WTC11 (cell line): ENCODE measurements around the gene CACNA2D4. TPM values are rescaled to one million over a fixed set of nuclear protein-coding genes. Genes with fewer than 3 reads are reported as not detected.

Experiments
- ATAC-seq: fragments of 200-7000 bp; cut with Tn5 transposase; 2 replicates; pipeline ENCODE4 v1.10.0; 2021; ENCODE audit warnings: mild to moderate bottlenecking, moderate library complexity
- CTCF ChIA-PET: fragments of 300-600 bp; sonication (Branson Sonifier 250); formaldehyde crosslinking; loops from one replicate; lab custom pipeline; 2021; ENCODE audit warnings: antibody characterized with exemption; lab: Charles Lee
- POLR2A ChIA-PET: fragments of 350-600 bp; sonication (Branson Sonifier 250); formaldehyde crosslinking; loops from one replicate; lab custom pipeline; 2021; ENCODE audit warnings: antibody characterized with exemption; lab: Charles Lee
- DNase-seq: peaks from one replicate; pipeline ENCODE4 v3.0.0; 2021; ENCODE audit warnings: low spot score
- H3K27ac Mint-ChIP-seq: 2 replicates; pipeline ENCODE4 v1.8.0; 2021; ENCODE audit warnings: mixed read lengths
- H3K27me3 Mint-ChIP-seq: 2 replicates; pipeline ENCODE4 v1.8.0; 2021; ENCODE audit warnings: low read depth, mild to moderate bottlenecking, moderate library complexity, mixed read lengths
- H3K36me3 Mint-ChIP-seq: 2 replicates; pipeline ENCODE4 v1.8.0; 2021; ENCODE audit warnings: mixed read lengths
- H3K4me1 Mint-ChIP-seq: 2 replicates; pipeline ENCODE4 v1.8.0; 2022; ENCODE audit warnings: mixed read lengths
- H3K4me3 Mint-ChIP-seq: 2 replicates; pipeline ENCODE4 v1.8.0; 2021; ENCODE audit warnings: mild to moderate bottlenecking, moderate library complexity, mixed read lengths
- H3K9me3 Mint-ChIP-seq: 2 replicates; pipeline ENCODE4 v1.8.0; 2021; ENCODE audit warnings: mixed read lengths
- AR ChIP-seq: fragments of 250-450 bp; sonication (Bioruptor Pico); IDR thresholded peaks from 2 replicates; pipeline ENCODE4 v1.9.0; 2021; ENCODE audit warnings: mild to moderate bottlenecking
- ATF6 ChIP-seq: sonication (generic); formaldehyde crosslinking; IDR thresholded peaks from 2 replicates; pipeline ENCODE4 v1.8.1; 2023; ENCODE audit warnings: mild to moderate bottlenecking, missing genetic modification reagents
- ELF4 ChIP-seq: sonication (generic); formaldehyde crosslinking; IDR thresholded peaks from 2 replicates; pipeline ENCODE4 v1.8.1; 2022; ENCODE audit warnings: low read depth, mild to moderate bottlenecking, moderate library complexity, missing genetic modification reagents
- FOXP4 ChIP-seq: sonication (generic); formaldehyde crosslinking; IDR thresholded peaks from 2 replicates; pipeline ENCODE4 v1.8.0; 2022; ENCODE audit warnings: mild to moderate bottlenecking, missing genetic modification reagents
- GABPB1 ChIP-seq: sonication (generic); formaldehyde crosslinking; IDR thresholded peaks from 2 replicates; pipeline ENCODE4 v1.8.1; 2023; ENCODE audit warnings: mild to moderate bottlenecking, missing genetic modification reagents
- KAT7 ChIP-seq: sonication (generic); formaldehyde crosslinking; IDR thresholded peaks from 2 replicates; pipeline ENCODE4 v1.8.1; 2023; ENCODE audit warnings: missing genetic modification reagents, mild to moderate bottlenecking, borderline replicate concordance
- NR1H2 ChIP-seq: sonication (generic); formaldehyde crosslinking; IDR thresholded peaks from 2 replicates; pipeline ENCODE4 v1.9.0; 2021; ENCODE audit warnings: mild to moderate bottlenecking, moderate library complexity, missing genetic modification reagents
- PRDM15 ChIP-seq: sonication (generic); formaldehyde crosslinking; IDR thresholded peaks from 2 replicates; pipeline ENCODE4 v1.8.0; 2022; ENCODE audit warnings: missing genetic modification reagents
- STAT6 ChIP-seq: sonication (generic); formaldehyde crosslinking; conservative IDR thresholded peaks from 2 replicates; pipeline ENCODE4 v1.8.1; 2023; ENCODE audit warnings: mild to moderate bottlenecking, low read depth, missing genetic modification reagents, moderate library complexity
- TEAD1 ChIP-seq: sonication (generic); formaldehyde crosslinking; IDR thresholded peaks from 2 replicates; pipeline ENCODE4 v1.8.0; 2022; ENCODE audit warnings: mild to moderate bottlenecking, missing genetic modification reagents
- USF1 ChIP-seq: sonication (generic); formaldehyde crosslinking; IDR thresholded peaks from 2 replicates; pipeline ENCODE4 v1.8.0; 2022; ENCODE audit warnings: mild to moderate bottlenecking, missing genetic modification reagents
- ZNF396 ChIP-seq: fragments of 250-450 bp; sonication (Bioruptor Pico); IDR thresholded peaks from 2 replicates; pipeline ENCODE4 v1.8.0; 2021; ENCODE audit warnings: mild to moderate bottlenecking, moderate library complexity, borderline replicate concordance
- ZNF512 ChIP-seq: sonication (generic); formaldehyde crosslinking; IDR thresholded peaks from 2 replicates; pipeline ENCODE4 v1.8.1; 2022; ENCODE audit warnings: missing genetic modification reagents, borderline replicate concordance
- total RNA-seq: library from RNA; stranded (reverse); gene quantifications from 3 replicates; pipeline ENCODE4 v1.2.3, GENCODE V29; 2021

Gene CACNA2D4
- total RNA-seq, 1 experiment from 2014 or later = 0.04 TPM

- ATAC-seq (no peak), DNase-seq (no peak)
- no peak overlapping the region for H3K27ac Mint-ChIP-seq
- H3K4me3 Mint-ChIP-seq = no peak overlapping the region
- ChIA-PET CTCF (no interaction called here), POLR2A (no interaction called here)
- H3K4me1 Mint-ChIP-seq = no peaks in the 10 kb centered on the region
- H3K9me3 Mint-ChIP-seq = peaks cover 21% of the 10 kb centered on the region
- TF ChIP-seq GABPB1 (CRISPR knock-in tag) (no peak), NR1H2 (no peak), TEAD1 (CRISPR knock-in tag) (no peak), KAT7 (CRISPR knock-in tag) (no peak), ZNF512 (CRISPR knock-in tag) (no peak), ZNF396 (CRISPR knock-in tag) (no peak), ATF6 (CRISPR knock-in tag) (no peak), FOXP4 (no peak)
- H3K36me3 Mint-ChIP-seq = peaks cover 52% of the 10 kb centered on the region
- no peaks in the 10 kb centered on the region for H3K27me3 Mint-ChIP-seq
These were observed 38.3 kb upstream of the CACNA2D4 start for GRCh38 chr12:1956716-1957115.

- ATAC-seq (no peak), DNase-seq (no peak)
- H3K27ac Mint-ChIP-seq = no peak overlapping the region; the same call in 1 of the 2 replicates
- H3K4me1 Mint-ChIP-seq = peaks cover 5% of the 10 kb centered on the region
- peaks cover 67% of the 10 kb centered on the region for H3K36me3 Mint-ChIP-seq
- ChIA-PET CTCF (interaction anchor here (2.3 kb wide), 1 partner anchor 10 kb away, joined by 13 read pairs; no protein-coding TSS in a partner anchor), POLR2A (no interaction called here)
- no peak for TF ChIP-seq KAT7 (CRISPR knock-in tag)
- H3K4me3 Mint-ChIP-seq = no peak overlapping the region
- H3K27me3 Mint-ChIP-seq = no peaks in the 10 kb centered on the region
- H3K9me3 Mint-ChIP-seq = peaks cover 3% of the 10 kb centered on the region
These were observed 31.5 kb upstream of the CACNA2D4 start for GRCh38 chr12:1949771-1950470.

GRCh38 chr12:1948883-1949282 is 30.4 kb upstream of the CACNA2D4 start:
- Mint-ChIP-seq H3K4me1 (peaks cover 5% of the 10 kb centered on the region), H3K9me3 (peaks cover 4% of the 10 kb centered on the region), H3K27me3 (no peaks in the 10 kb centered on the region), H3K36me3 (peaks cover 77% of the 10 kb centered on the region), H3K4me3 (no peak overlapping the region), H3K27ac (0 out of 2 replicates have a peak overlapping the region, but pooled peaks have one; percentile 15)
- ChIA-PET POLR2A (no interaction called here), CTCF (interaction anchor here (2.3 kb wide), 1 partner anchor 9 kb away, joined by 13 read pairs; no protein-coding TSS in a partner anchor)
- no peak for ATAC-seq
- DNase-seq = no peak
- TF ChIP-seq PRDM15 (CRISPR knock-in tag) (no peak), ELF4 (no peak), STAT6 (no peak), AR (CRISPR knock-in tag) (no peak), USF1 (CRISPR knock-in tag) (no peak)
